ENCODE measurements around the gene LIMS3. TPM values are rescaled to one million over a fixed set of nuclear protein-coding genes. Genes with fewer than 3 reads are reported as not detected.
"Not testable (repeated sequence)": the region's sequence is repeated elsewhere in the genome, so short reads cannot be mapped to it uniquely, and the experiment has no call there.

Gene LIMS3
- 3.4 and 6.2 TPM in 2 replicates for total RNA-seq (2014; rRNA removed; shearing (Covaris generic))

DNA sequence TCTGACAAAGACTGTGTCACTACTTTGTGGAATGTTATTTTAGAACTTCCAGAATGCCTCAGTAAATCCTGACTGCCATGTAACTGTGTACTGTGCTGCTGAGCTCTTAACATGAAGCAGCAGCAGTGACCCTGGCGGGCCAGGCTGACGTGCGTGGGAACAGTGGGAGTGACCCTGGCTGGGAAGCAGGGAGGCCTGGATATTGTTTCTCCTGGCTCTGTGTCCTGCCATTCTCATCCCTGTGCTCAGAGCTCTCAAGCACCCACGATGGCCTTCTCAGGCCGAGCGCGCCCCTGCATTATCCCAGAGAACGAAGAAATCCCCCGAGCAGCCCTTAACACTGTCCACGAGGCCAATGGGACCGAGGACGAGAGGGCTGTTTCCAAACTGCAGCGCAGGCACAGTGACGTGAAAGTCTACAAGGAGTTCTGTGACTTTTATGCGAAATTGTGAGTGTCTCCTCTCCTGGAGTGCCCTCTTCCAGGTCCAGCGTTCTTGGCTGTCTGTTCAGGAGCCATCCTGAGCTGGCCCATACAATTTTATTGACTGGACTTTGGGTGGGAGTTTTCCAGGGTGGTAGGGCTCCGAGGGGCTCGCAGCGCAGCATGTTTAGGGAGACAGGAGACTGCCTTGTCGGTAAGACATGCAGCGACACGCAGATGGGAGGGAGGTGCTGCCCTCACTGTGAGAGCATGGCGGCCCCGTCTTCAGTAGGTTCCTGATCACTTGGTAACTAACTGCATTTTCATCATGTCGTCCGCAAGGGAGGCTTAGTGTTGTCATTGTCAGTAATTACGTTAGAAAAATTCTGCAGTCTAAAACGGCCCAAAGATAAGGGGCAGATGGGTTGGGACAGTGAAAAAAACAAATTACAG, at the start of gene LIMS3:
Gene LIMS3 (plus strand): TSS at position 227 of the 875 bp plus-strand sequence. CDS start 41 bp downstream, at position 268.
- not testable (repeated sequence) for H3K36me3 ChIP-seq; DNase-seq; H3K4me1 ChIP-seq; H3K27ac ChIP-seq; H3K9me3 ChIP-seq (replicated peaks); H3K4me3 ChIP-seq; H3K27me3 ChIP-seq

- not testable (repeated sequence) for DNase-seq; H3K4me3 ChIP-seq; H3K4me1 ChIP-seq; H3K27ac ChIP-seq; H3K9me3 ChIP-seq (replicated peaks); H3K36me3 ChIP-seq; H3K27me3 ChIP-seq
Observed at GRCh38 chr2:109871129-109871751, 27.2 kb upstream of the LIMS3 start.

DNA sequence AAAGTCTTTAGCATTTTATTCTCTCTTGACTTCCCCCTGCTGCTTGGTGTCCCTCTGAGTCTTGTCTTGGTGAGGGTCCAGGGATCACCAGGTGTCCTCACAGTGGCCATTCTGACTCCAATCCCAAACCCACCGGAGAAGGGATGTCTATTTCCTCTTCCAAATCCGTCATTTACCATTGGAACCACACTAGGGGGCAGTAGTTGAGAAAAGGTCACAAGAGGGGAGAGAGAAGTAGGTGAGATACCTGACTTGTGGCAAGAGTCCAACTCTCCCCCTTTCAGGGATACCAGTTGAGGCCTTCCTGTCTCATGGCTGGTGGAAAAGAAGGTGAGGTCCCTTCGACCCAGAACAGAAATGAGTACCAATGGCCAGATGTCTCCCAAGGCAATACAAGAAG, 21.9 kb upstream of the LIMS3 start:
- H3K36me3 ChIP-seq; H3K4me1 ChIP-seq; H3K4me3 ChIP-seq; H3K9me3 ChIP-seq (replicated peaks); H3K27me3 ChIP-seq; DNase-seq; H3K27ac ChIP-seq: not testable (repeated sequence)

GRCh38 chr2:109882112-109882511, 16.4 kb upstream of the LIMS3 start:
- not testable (repeated sequence) for H3K27ac ChIP-seq; H3K36me3 ChIP-seq; H3K9me3 ChIP-seq (replicated peaks); H3K4me1 ChIP-seq; DNase-seq; H3K27me3 ChIP-seq; H3K4me3 ChIP-seq

- H3K27me3 ChIP-seq; H3K4me1 ChIP-seq; H3K27ac ChIP-seq; DNase-seq; H3K4me3 ChIP-seq; H3K36me3 ChIP-seq; H3K9me3 ChIP-seq (replicated peaks): not testable (repeated sequence)
Observed at GRCh38 chr2:109888414-109888813, 10.1 kb upstream of the LIMS3 start.

DNA sequence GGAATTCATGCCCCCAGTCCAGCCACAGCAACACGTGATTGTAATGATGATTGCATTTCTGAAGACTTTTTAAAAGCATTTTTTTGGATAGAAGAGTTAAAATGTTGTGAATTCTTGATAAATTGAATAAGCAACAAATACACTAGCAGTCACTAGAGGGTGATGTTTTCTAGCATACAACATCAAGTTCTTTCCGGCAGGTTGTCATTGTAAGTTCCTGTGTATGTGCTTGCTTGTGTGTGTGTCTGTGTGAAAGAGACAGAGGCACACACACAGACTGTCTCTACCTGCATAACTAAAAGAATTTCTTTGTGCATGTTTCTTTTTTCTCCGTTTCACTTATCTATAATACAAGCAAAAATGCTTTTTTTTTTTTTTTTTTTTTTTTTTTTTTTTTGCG, 8.6 kb upstream of the LIMS3 start:
- H3K4me1 ChIP-seq, H3K4me3 ChIP-seq, H3K36me3 ChIP-seq: not testable (repeated sequence)

DNA sequence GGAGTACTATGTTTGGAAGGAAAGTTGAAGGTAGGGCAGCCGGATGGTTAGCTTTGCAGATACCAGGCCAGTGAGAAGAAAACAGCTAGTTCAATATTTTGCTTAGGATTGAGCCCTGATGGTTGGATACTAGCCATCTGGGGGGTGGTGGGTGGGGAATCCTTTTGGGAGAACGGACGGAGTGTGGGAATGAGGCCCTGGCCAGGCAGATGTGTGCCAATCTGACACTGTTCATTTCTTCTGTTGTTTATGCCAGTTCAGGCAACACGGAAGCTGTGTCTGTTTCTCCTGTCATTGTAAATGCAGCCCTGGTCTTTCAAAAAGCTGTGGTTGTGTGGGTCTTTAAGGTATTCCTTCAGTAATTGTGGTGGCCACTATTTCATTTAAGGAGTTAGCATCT, 7.5 kb upstream of the LIMS3 start:
- H3K9me3 ChIP-seq (replicated peaks); DNase-seq; H3K27ac ChIP-seq; H3K4me3 ChIP-seq; H3K27me3 ChIP-seq; H3K4me1 ChIP-seq; H3K36me3 ChIP-seq: not testable (repeated sequence)

More for the DNA sequence above, 8.6 kb upstream of the LIMS3 start:
- H3K9me3 ChIP-seq (replicated peaks); H3K27me3 ChIP-seq; DNase-seq; H3K27ac ChIP-seq: not testable (repeated sequence)

GRCh38 chr2:109893736-109894135, 4.8 kb upstream of the LIMS3 start:
- not testable (repeated sequence) for H3K27ac ChIP-seq; H3K4me3 ChIP-seq; H3K9me3 ChIP-seq (replicated peaks); DNase-seq; H3K27me3 ChIP-seq; H3K36me3 ChIP-seq; H3K4me1 ChIP-seq

DNA sequence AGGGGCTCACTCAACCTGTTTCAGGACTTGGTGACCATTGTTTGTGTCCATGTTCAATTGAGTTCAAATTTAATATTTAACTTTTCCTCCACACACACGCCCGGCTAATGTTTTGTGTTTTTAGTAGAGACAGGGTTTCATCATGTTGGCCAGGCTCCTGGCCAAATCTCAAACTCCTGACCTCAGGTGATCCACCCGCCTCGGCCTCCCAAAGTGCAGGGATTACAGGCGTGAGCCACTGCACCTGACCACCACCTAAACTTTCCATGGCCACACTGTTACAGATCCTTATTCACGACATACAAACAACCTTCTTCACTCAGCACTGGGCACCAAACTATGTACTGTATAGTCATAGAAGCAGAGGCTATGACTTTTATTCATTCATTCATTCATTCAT, 4.3 kb upstream of the LIMS3 start:
- DNase-seq; H3K9me3 ChIP-seq (replicated peaks); H3K27me3 ChIP-seq; H3K36me3 ChIP-seq; H3K27ac ChIP-seq; H3K4me3 ChIP-seq; H3K4me1 ChIP-seq: not testable (repeated sequence)

DNA sequence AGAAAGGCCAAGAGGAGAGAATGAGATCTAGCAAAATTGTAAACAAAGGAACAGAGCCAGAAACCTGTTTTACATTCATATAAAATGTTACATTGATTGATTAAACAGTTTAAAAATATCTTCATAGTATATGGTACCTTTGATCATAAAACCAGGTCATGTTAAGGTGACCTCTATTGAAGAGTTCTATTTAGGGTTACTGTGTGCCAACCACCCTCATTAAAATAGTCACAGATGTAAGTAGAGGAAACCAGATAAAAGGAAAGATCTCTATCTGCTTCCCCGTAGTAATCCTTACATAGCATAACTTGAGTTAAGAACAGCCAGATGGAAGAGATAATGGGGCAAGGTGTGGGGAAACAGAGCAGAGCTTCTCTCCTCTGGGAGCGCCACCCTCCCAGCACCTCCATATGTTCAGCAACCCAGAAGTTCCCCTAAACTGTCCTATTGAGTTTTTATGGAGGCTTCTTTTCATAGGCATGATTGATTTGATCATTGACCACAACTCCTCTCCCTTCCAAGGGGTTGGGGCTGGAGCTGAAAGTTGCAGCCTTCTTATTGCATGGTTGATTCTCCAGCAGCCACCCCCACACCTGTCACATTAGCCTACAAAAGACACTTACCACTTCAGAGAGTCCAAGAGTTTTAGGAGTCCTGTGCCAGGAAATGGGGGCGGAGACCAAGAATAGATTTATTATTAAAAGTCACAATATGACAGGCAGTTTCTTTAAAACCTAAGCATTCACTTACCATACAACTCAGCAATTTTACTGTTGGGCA, 3.2 kb upstream of the LIMS3 start:
- H3K27me3 ChIP-seq; H3K27ac ChIP-seq; H3K4me1 ChIP-seq; H3K36me3 ChIP-seq; H3K4me3 ChIP-seq; DNase-seq; H3K9me3 ChIP-seq (replicated peaks): not testable (repeated sequence)

- not testable (repeated sequence) for H3K27me3 ChIP-seq
Observed at GRCh38 chr2:109896212-109896611, 2.3 kb upstream of the LIMS3 start.

GRCh38 chr2:109897769-109898461, 573 bp upstream of the LIMS3 start:
- H3K36me3 ChIP-seq; H3K27ac ChIP-seq; H3K4me1 ChIP-seq; H3K4me3 ChIP-seq; DNase-seq; H3K27me3 ChIP-seq; H3K9me3 ChIP-seq (replicated peaks): not testable (repeated sequence)

More at GRCh38 chr2:109896212-109896611, 2.3 kb upstream of the LIMS3 start:
- not testable (repeated sequence) for H3K27ac ChIP-seq; H3K4me3 ChIP-seq; H3K36me3 ChIP-seq; DNase-seq; H3K9me3 ChIP-seq (replicated peaks); H3K4me1 ChIP-seq

- not testable (repeated sequence) for H3K36me3 ChIP-seq; H3K4me1 ChIP-seq; H3K27me3 ChIP-seq; H3K9me3 ChIP-seq (replicated peaks); DNase-seq; H3K27ac ChIP-seq; H3K4me3 ChIP-seq
Observed at GRCh38 chr2:109905796-109906195, 7.3 kb downstream of the LIMS3 start.

DNA sequence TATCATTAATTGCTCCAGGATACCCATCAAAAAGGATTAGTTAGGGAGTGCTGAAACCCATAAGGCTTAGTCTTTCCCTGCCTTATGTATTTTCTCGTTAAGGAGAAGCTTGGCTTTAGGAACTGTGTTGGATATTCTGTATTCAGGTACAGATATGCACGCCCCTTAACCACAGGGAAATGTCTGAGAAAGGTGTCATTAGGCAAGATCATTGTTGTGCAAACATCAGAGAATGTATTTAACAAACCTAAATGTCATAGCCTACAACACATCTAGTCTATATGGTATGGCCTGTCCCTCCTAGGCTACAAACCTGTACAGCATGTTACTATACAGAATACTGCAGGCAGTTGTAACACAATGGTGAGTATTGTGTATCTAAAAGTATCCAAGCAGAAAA, 10.1 kb downstream of the LIMS3 start:
- not testable (repeated sequence) for H3K36me3 ChIP-seq; H3K4me1 ChIP-seq; H3K9me3 ChIP-seq (replicated peaks); DNase-seq; H3K27ac ChIP-seq; H3K27me3 ChIP-seq; H3K4me3 ChIP-seq

DNA sequence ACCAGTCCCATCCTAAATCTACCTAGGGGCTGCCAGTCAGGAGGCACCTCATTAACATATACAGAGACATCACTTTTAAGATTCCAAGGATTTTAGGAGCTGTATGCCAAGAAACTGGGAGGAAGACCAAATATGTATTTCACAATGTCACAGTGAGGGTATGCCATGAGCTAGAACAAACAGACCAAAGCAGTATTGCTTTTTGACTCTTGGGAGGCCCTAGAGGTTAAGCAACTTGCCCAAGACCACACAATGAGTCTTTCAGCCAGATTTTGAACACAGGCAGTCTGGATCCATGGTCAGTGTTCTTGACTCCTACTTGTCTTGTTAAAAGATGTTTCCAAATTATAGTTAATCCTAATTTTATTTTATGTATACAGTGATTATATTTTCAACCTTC, 12.3 kb downstream of the LIMS3 start:
- H3K27me3 ChIP-seq; H3K4me3 ChIP-seq; H3K36me3 ChIP-seq; H3K4me1 ChIP-seq; DNase-seq; H3K27ac ChIP-seq; H3K9me3 ChIP-seq (replicated peaks): not testable (repeated sequence)

All from SJCRH30 (cell line).